ENCODE results near the gene ARRDC1. TPM values are rescaled to one million over a fixed set of nuclear protein-coding genes. Genes with fewer than 3 reads are reported as not detected.
A peak's percentile ranks its signal among the peaks of the same experiment; 100 is the strongest.
"Not testable (repeated sequence)": the region's sequence is repeated elsewhere in the genome, so short reads cannot be mapped to it uniquely, and the experiment has no call there.

The ARRDC1 gene
- total RNA-seq, 1 donor from 2014 or later, result 22.3 TPM

DNA sequence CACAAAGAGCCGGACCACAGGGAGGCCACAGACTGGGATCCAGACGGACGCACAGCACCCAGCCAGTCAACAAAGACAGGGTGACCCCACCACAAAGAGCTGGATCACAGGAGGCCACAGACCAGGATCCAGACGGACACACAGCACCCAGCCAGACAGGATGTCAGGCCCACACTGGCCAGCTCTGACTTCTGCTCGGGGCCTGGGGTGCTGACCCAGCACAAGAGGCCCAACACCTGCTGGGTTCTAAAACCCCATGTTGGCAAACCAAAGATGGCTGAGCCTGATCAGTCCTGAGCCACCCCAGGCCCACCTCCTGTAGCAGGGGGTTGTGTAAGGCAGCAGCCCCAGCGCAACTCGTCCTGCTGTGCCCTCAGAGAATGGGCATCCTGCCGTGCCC lies 21.5 kb upstream of the ARRDC1 start:
- no peak for DNase-seq (ENCODE audit: low read depth in 2 of 2)

GRCh38 chr9:137586854-137587253 lies 18.6 kb upstream of the ARRDC1 start:
- DNase-seq (ENCODE audit: low read depth in 2 of 2), result no peak

- DNase-seq (ENCODE audit: low read depth in 2 of 2), result no peak
Observed at GRCh38 chr9:137588311-137588710, 17.2 kb upstream of the ARRDC1 start.

DNA sequence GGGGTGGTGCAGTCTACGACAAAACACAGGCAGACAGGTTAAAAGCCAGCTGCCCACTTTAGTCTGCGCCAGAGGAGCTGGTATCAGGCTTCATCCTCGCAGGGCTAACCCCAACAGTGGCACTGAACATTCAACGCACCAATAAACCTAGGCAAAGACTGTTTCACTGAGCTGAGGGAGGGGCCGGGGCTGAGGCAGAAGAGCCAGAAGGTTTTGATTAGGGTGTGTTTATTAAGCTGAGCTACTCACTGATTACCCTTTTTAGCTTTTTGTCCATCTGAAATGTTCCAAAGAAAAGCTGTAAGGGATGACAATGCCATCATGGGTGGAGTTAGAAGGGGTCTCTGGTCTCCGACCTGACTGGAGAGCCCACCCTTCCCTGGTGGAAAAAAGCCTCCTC lies 16.6 kb upstream of the ARRDC1 start:
- DNase-seq (ENCODE audit: low read depth in 2 of 2), result no peak

DNA sequence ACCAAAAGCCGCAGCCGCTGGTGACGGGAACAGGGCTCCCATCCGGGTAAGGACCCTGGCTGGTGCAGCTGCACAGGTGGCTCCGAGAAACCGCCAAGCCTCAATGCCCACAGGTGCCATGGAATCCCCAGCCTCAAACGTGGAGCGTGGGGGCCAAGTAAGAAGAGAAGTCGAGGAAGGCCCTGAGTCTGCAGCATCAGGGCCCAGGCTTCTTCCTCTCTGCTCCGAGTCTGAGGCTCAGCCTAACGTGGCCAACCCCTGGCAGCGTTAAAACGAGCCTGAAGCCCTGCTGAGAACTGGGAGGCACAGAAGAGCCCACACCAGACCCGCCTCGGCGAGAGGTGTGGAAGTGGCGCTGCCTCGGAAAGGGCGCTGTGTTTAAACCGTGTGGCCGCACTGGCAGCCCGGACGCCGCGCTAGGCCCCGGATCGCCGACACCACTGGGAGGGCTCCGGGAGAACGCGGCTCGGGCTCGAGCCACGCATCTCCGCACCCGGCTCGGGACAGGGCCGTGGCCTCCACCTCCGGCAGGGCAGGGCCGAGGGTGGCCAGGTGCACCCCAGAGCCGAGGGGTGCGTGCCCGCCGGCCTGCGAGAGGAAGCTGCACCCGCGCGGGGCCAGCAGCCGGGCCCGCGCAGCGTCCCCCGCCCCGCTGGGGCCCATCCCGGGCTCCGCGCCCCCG lies 15.9 kb upstream of the ARRDC1 start:
- DNase-seq (ENCODE audit: low read depth in 2 of 2), result peak in 1 of 2 donors; percentile 33

- DNase-seq (ENCODE audit: low read depth in 2 of 2), result no peak
Observed at GRCh38 chr9:137590123-137590468, 15.4 kb upstream of the ARRDC1 start.

- peak; percentile 72 to 91 for DNase-seq (ENCODE audit: low read depth in 2 of 2)
Observed at GRCh38 chr9:137590469-137591383, 14.8 kb upstream of the ARRDC1 start, which contains the start of gene ZMYND19. ZMYND19 (minus strand) TSS chr9:137590512; CDS start chr9:137590263, 249 bp downstream.

DNA sequence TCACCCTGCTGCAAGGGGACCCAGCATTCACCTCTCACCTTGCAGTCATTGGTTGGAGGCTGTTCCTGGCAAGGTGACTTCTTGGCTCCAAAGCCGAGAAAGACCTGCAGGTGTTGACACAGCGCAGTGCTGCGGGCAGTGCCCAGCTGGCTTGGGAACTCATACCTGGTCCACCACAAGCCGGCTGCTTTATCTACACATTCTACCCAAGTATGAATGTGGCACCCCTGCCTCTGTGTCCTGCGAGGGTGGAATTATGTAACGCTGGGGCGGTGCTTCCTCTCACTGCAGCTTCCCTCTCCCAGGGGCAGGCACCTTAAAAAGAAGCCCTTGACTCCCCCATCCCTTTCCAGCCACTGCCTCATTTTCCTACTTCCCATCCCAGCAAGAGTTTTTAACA lies 12.7 kb upstream of the ARRDC1 start:
- DNase-seq (ENCODE audit: low read depth in 2 of 2), result no peak

DNA sequence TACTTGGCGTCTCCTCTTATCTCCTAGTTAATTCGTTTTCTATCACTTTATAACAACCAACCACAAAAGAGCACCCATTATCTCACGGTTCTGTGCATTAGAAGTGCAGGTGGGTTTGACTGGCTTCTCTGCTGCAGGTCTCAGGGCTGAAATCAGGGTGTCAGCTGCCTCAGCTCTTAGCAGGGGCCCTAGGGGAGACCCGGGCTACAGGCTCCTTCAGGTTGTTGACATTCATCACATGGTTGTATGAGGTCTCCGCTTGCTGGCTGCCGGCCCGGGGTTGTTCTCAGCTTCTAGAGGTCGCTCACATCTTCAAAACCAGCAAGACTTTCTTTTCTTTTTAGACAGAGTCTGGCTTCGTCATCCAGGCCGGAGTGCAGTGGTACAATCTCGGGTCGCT lies 12.3 kb upstream of the ARRDC1 start:
- no peak for DNase-seq (ENCODE audit: low read depth in 2 of 2)

DNA sequence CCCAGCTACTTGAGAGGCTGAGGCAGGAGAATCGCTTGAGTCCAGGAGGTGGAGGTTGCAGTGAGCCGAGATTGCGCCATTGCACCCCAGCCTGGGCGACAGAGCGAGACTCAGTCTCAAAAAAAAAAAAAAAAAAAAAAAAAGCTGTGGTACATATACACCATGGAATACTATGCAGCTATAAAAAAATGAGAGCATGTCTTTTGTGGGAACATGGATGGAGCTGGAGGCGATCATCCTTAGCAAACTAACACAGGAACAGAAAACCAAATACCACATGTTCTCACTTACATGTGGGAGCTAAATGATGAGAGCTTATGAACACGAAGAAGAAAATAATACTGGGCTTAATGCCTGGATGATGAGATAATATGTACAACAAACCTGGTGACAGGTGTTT lies 8.9 kb upstream of the ARRDC1 start:
- not testable (repeated sequence) for DNase-seq (ENCODE audit: low read depth in 2 of 2)

DNA sequence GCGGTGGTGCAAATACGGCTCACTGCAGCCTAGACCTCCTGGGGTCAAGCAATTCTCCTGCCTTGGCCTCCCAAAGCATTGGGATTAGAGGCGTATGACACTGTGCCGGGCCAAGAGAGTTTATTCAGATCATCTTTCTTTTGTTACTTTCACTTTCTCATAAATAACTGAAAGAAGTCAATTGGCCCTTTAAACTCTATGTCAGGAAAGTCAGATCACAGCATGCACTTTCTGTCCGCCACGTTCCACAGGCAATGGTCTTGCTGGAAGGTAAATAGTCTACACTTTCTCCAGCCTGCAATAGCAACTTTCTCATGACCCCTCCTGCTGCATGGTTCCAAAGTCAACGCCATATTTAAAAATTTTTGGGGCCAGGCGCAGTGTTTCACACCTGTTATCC lies 6.5 kb upstream of the ARRDC1 start:
- no peak for DNase-seq (ENCODE audit: low read depth in 2 of 2)

GRCh38 chr9:137602661-137603060 lies 2.8 kb upstream of the ARRDC1 start:
- no peak for DNase-seq (ENCODE audit: low read depth in 2 of 2)

GRCh38 chr9:137603879-137604278 lies 1.6 kb upstream of the ARRDC1 start:
- no peak for DNase-seq (ENCODE audit: low read depth in 2 of 2)

GRCh38 chr9:137604345-137605086 lies 970 bp upstream of the ARRDC1 start:
- no peak for DNase-seq (ENCODE audit: low read depth in 2 of 2)

DNA sequence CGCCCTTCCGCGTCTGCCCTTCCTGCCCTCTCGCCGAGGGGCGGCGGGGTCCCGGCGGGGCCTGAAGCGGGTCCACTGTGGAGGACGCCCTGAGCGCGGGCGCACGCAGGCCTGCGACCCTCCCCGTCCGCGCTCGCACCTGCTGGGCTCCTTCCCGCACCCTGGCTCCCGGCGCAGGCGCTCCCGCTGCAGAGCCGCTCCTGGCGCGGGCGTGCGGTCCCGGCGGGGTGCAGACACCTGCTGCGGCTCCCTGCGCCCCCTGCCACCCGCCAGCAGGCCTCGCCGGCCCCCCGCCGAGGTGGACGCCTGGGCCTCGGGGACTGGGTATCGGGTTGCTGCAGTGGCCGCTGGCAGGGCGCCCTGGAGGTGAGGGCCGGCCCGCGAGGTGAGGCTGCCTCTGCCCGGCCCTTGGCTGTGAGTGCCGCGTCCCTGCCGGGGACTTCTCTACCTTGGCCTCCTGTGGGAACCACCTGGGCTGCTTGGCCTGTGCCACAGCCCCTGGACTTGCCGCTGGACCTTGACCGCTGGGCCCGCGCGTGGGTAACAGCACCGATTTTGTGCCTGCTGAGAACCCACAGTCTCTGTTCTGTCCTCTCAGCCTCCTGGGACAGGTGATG lies 627 bp downstream of the ARRDC1 start:
- peak in 1 of 2 donors; percentile 18 for DNase-seq (ENCODE audit: low read depth in 2 of 2)

- no peak for DNase-seq (ENCODE audit: low read depth in 2 of 2)
Observed at GRCh38 chr9:137606734-137607138, 1.2 kb downstream of the ARRDC1 start.

DNA sequence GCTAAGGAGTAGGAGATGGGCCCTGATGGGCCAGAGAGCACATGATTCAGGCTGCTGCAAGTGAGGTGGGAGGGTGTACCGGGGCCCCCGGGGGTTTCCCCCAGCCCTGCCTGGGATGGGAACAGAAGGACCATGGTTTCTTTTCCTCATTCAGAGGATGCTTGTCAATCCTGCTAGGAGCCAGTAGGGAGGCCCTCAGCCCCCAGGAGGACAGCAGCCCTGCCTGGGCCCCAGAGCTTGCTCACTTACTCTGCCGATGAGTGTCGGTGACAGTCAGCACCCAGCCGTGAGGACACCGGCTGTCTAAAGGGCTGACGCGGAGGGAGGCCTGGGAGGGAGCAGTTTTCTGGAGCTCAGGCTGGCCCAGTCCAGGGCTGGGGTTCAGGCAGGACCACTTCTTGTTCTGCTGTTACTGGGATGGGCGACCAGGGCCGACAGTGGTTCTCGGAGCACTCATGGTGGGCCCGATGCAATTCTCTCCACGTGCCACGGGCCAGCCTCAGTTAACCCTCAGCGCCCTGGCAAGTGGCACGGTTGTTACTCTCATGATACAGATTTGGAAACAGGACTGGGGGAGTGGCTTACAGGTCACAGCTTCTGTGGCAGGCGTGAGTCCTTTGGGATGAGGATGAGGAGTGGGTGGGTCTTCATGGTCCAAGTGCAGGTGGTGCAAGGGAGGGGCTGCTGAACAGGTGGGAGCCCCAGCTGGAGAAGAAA lies 1.8 kb downstream of the ARRDC1 start:
- DNase-seq (ENCODE audit: low read depth in 2 of 2), result no peak

GRCh38 chr9:137610944-137611343 lies 5.5 kb downstream of the ARRDC1 start:
- no peak for DNase-seq (ENCODE audit: low read depth in 2 of 2)

DNA sequence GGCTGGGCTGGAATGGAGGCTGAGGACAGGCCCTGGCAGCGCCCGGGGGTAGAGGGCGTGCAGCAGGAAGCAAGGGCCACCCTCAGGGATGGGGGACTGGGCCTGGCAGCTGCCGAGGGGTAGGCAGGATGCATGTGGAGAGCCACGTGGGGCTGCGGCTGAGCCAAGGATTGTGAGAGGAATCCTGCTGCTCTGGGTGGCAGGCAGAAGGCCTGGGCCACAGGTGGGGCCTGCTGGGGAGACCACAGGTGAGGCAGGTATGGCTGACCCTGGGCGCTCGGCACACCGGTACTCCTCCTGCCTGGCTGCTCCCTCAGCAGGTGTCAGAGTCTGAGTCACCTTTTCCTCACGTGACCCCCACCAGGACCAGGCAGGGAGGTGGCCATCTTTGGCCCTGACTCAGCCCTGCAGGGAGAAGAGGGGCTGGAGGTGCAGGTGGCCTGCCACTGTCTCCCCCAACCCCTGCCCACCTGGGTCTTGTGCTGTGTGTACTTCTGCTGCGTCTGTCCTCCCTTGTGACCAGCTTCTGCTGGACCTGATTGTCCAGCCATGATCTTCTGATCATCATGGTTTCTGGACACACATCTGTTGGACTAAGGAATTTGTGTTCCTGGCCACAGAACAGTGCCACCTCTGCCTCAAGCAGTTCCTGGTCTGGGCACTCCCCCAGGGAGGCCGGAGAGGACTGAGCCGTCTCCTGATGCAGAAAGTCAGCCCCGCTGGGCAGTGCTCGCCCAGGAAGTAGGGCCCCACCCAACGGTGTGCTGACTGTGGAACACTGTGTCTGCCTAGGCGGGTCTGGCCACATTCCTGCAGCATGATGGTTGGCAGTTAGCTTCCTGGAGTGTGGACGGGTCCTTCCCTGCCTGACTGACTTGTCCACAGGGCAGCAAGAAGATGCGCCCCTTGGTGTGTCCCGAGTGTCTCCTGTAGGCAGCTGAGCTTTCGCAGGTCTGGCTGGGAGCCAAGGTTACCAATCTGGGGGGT lies 6.4 kb downstream of the ARRDC1 start:
- peak in 1 of 2 donors; percentile 35 for DNase-seq (ENCODE audit: low read depth in 2 of 2)

DNA sequence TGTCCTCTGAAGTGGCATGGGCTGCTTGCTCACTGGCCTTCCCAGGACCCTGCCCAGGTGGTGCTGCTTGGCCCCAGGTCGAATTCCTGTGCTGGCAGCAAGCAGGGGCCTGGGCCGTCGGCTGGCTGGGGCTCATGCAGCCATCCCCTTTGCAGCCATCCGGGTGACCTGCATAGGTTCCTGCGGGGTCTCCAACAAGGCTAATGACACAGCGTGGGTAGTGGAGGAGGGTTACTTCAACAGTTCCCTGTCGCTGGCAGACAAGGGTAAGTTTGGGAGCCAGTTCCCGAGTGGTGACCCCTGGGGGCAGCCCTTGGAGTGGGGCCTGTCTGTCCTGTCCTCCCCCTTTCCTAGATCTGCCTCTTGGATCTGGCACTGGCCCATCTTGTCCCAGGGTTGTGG lies 7.3 kb downstream of the ARRDC1 start:
- no peak for DNase-seq (ENCODE audit: low read depth in 2 of 2)

Measured in dermis microvascular lymphatic vessel endothelial cell (primary cell).